Measurements from ENCODE around the gene AFAP1L2. TPM values are rescaled to one million over a fixed set of nuclear protein-coding genes. Genes with fewer than 3 reads are reported as not detected.

AFAP1L2 gene
- total RNA-seq, 1 donor = 0.18 TPM

- no peak for TF ChIP-seq CTCF (IDR thresholded peaks at IDR 0.05; ENCODE audit: insufficient read depth, low read length)
- DNase-seq (ENCODE audit: low read depth) = no peak
- H3K4me3 ChIP-seq (ENCODE audit: low read depth, low read length) = no peak overlapping the region
These were observed 36.8 kb downstream of the AFAP1L2 start for GRCh38 chr10:114367351-114368056.

- TF ChIP-seq CTCF (IDR thresholded peaks at IDR 0.05; ENCODE audit: insufficient read depth, low read length) = no peak
- H3K4me3 ChIP-seq (ENCODE audit: low read depth, low read length) = no peak overlapping the region
- DNase-seq (ENCODE audit: low read depth) = no peak
These were observed 39.6 kb downstream of the AFAP1L2 start for GRCh38 chr10:114364726-114365125.

GRCh38 chr10:114363745-114364454 is 40.4 kb downstream of the AFAP1L2 start:
- no peak overlapping the region for H3K4me3 ChIP-seq (ENCODE audit: low read depth, low read length)
- TF ChIP-seq CTCF (IDR thresholded peaks at IDR 0.05; ENCODE audit: insufficient read depth, low read length) = no peak
- no peak for DNase-seq (ENCODE audit: low read depth)

- H3K4me3 ChIP-seq (ENCODE audit: low read depth, low read length) = no peak overlapping the region
- no peak for TF ChIP-seq CTCF (IDR thresholded peaks at IDR 0.05; ENCODE audit: insufficient read depth, low read length)
- no peak for DNase-seq (ENCODE audit: low read depth)
These were observed 41.4 kb downstream of the AFAP1L2 start for GRCh38 chr10:114362826-114363355.

- H3K4me3 ChIP-seq (ENCODE audit: low read depth, low read length) = no peak overlapping the region
- TF ChIP-seq CTCF (IDR thresholded peaks at IDR 0.05; ENCODE audit: insufficient read depth, low read length) = no peak
- no peak for DNase-seq (ENCODE audit: low read depth)
These were observed 44.4 kb downstream of the AFAP1L2 start for GRCh38 chr10:114359953-114360345.

- H3K4me3 ChIP-seq (ENCODE audit: low read depth, low read length) = no peak overlapping the region
- no peak for TF ChIP-seq CTCF (IDR thresholded peaks at IDR 0.05; ENCODE audit: insufficient read depth, low read length)
- DNase-seq (ENCODE audit: low read depth) = no peak
These were observed 45.0 kb downstream of the AFAP1L2 start for GRCh38 chr10:114359041-114359952.
